ENCODE results near the gene KCNJ10.
"Not testable (repeated sequence)": the region's sequence is repeated elsewhere in the genome, so short reads cannot be mapped to it uniquely, and the experiment has no call there.

The KCNJ10 gene

DNA sequence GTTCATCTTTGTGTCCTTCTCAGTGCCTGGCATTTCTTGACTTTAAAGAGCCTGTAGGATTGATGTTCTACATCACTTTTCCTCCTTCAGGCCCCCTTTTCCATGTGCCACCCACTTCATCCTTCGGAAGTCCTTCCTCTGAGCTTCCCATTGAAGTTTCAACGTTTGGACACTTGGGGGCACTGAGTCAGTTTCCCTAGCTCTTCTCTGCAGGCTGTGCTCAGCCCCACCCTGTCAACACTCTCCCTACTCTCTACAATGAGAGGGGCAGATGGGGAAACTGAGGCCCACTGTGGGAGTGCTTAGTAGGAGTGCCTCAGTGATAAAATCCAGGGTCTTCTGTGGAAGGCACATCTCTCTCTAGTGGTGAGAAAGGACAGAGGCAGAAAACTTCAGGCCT, 11.9 kb downstream of the KCNJ10 start:
- DNase-seq, result no peak

DNA sequence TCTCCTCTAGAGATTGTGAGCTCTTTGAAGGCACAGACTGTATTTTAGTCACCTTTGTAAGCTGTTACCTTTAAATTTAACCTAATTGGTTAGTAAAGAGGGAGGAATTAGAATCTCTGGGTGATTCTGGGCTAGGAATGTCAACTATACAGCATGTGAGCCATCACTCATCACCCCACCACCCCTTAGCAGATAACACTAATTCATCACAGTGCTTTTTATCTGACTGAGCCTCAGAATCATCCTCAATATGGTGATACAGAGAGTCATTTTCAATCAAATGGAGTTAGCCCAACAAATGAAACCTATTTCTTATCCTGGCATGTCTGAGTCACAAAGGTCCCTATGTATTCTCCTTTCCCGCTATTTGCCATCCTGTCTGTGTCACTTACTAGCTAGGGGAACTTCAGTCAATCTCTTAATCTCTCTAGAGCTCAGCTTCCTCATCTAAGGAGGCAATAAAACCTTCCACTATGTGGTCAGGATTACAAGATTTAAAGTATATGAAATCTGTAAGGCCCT, 13.3 kb downstream of the KCNJ10 start:
- no peak for DNase-seq

GRCh38 chr1:160053548-160054365, 16.2 kb downstream of the KCNJ10 start:
- DNase-seq, result no peak

DNA sequence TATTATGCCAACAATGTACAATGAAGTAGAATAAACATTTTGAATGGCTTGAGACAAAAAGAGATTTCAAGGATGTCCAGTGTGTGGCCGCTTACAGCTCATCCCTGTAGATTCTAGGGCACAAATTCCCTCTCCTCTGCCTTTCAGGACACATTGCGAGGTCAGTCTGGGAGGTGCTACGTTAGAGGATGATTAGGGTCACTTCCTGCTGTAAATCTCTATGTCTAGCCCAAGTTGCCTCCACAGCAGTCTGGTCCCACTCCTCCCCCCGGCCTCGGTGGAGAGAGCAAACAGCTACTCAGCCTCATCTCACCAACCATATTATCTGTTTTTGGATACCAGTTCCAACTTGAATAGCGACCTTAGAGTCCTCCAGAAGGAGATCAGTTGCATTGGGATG, 17.0 kb downstream of the KCNJ10 start:
- no peak for DNase-seq

DNA sequence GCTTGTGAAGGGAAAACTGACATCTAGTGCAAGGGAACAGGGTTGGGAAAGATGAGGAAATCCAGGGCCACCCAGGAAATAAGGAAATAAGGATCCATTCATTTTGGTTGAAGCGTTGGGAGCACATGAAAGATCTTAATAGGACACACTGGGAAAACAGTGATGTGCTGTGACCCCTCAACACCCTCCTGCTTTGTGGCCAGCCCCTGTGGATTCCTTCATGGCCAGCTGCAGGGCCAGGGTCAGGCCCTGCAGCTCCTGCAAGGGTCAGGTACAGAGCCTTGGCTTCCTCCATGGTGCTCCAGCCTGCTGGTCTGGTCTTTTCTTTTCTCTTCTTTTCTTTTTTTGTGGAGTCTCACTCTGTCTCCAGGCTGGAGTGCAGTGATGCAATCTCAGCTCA, 19.3 kb downstream of the KCNJ10 start:
- no peak for DNase-seq

DNA sequence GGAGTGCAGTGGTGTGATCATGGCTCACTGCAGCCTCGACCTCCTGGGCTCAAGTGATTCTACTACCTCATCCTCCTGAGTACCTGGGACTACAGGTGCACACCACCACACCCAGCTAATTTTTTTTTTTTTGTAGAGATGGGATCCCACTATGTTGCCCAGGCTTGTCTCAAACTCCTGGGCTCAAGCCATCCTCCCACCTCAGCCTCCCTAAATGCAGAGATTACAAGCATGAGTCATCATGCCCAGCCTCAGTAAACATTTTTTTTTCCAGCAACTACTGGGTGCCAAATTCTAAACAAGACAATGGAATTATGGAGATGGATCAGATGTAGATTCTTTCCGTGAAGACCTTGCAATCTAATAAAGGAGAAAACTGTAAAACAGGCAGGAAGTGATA, 19.8 kb downstream of the KCNJ10 start:
- DNase-seq, result not testable (repeated sequence)

DNA sequence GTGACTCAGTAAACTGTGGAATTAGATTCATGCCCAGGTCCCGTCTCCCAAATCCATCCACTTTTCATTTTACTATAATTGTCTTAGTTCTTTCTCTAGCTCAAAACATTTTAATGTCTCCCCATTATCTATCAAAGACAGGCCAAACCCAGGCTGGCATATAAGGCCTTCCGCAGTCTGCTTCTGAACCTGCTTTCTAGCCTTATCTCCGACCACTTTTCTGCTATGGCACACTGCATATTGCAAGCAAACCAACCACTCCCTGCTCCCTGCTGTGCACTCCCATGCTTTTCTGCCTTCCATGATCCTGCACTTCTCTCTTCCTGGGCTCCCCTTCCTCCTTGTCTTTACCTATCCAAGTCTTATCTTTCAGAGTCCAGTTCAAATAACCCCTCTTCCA, 20.9 kb downstream of the KCNJ10 start:
- DNase-seq, result no peak

DNA sequence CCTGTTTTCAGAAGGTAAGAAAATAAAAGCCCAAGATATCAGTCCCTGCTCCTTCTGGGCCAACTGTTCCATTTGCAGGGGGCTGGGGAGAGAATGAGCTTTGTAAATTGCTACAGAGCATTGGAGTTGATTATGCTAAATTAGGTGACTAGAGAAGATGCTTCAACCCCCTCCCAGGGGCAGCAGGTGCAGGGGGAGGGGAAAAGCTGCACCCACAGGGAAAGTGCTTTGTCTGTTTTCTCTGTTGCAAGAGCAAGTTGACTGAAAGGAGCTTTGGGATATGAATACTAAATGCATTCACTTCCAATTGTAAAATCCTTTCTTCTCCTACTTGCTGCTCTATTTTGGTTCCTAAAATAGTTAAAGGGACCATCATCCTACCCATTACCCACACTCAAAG, 21.6 kb downstream of the KCNJ10 start:
- no peak for DNase-seq

DNA sequence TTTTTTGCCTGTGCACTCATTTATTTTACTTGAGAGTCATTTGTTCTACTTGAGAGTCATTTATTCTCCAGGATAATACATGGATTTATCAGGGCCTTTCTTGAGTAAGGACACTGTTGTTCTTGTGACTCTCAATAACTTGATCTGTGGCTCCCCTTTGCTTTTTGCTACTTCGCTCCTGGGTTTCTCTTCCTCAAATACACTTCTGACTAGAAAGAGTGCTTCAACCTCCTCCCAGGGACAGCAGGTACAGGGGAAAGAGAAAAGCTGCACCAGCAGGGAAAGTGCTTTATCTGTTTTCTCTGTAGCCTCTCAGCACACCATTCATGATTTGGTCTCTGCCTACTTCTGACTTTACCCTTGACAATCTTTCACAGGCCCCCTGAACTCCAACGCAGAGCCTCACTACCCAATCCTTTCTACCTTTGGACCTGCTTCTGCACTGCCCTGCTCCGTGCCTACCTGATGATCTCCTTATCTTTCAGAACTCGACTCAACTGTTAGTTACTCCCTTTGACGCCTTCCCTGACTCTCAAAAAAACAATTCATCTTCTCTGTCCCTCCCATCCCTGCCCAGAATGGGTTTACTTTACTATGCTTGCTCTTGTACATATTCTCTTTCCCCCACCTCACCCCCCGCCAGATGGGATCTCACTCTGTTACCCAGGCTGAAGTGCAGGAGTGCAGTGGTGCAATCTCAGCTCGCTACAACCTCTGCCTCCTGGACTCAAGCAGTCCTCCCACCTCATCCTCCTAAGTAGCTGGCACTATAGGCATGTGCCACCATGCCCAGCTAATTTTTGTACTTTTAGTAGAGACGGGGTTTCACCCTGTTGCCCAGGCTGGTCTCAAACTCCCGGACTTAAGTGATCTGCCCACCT, 22.6 kb downstream of the KCNJ10 start:
- no peak for DNase-seq

DNA sequence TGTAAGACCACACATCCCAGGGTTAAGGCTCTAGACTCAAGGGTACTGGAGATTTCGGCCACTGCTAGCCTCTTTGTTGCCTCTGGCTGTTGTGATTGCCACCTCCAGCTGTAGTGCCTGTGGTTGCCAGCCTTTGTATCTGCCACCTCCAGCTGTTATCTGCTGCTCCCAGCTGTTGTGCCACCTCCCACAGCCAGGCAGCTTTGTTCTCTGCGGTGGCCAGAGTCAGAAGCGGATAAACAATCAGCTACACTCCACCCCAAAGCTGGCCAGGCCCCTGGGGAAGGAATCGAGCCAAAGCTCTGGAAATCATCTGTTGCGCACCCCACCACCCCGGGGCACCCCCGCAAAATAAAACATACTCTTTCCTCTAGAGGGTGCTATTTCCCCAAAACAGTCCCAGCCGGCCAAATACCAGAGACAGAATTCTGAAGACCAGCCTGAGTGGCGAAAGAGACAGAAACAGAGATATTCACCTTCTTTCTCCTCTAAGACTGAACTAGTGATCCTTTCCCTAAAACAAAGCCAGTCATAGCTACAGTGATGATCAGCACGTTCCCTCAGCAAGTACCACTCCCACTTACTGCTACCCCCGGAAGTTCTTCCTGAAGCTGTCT, 23.4 kb downstream of the KCNJ10 start:
- peak; percentile 59 to 65 for DNase-seq

- no peak for DNase-seq
Measured at GRCh38 chr1:160045653-160046052, 24.3 kb downstream of the KCNJ10 start.

GRCh38 chr1:160043543-160043942, 26.4 kb downstream of the KCNJ10 start:
- no peak for DNase-seq

GRCh38 chr1:160040476-160040875, 29.5 kb downstream of the KCNJ10 start:
- no peak for DNase-seq

DNA sequence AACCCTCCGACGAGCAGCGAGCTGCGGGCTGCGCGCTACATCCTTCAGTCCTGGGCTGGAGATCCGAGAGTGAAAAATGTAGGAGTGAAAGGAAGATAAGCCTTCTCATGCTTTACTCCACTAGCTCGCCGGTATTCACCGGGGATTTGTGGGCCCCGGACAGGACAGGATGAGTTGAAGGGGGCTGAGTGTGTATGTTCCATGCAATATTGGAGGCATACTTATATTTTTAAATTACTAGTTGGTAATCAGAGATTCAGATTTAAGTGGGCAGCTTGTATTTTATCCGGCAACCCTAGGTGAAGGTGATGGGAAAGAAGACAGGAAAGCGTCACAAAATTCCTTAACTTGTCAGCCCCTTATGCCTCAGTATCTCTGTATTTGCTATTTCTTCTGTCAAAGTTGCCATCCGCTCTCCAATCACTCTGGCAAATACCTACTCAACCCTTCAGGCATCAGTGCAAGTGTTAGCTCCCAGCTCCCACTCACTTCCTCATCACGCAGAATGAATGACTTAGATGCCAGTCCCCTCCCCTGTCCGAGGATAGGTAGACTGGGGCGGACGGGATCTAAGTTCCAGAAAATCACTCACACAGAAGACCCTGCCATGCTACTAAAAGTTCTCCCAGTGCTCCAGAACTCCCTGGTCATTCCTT, 37.7 kb downstream of the KCNJ10 start:
- no peak for DNase-seq

GRCh38 chr1:160031365-160032164, 38.4 kb downstream of the KCNJ10 start, which contains the start of gene PIGM:
PIGM (minus strand) TSS chr1:160031990; CDS start chr1:160031739, 251 bp downstream.
- peak; percentile 90 to 91 for DNase-seq

DNA sequence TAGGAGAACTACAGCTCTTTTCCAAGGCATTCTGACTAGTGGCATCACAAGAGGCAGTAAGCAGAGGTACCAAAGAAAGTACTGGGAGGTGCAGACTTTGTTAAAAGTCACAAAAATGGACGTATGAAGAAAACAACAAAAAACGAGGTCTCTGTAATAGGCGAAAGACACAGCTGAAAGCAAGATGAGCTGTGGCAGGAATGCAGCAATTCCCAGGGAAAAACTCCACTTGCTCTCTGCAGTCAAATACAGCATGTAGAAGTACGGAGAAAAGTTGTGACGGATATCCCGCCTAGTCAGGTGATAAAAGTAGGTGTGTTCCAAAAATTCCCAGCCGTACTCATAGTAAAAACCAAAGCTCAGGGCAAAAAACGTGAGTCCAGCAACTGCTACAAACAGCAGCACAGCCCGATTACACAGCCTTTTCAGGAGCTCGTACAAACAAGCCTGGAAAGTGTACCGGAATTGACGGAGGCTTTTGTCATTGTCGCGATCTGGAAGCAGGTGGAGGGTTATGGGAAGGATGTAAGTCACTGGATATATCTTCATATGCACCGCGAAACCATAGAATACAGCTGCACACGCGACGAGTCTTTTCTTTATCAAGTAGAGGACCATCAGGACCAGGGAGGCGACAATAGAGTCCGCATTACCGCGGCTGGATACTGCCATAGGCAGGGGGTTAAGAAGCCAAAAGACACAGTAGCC, 39.1 kb downstream of the KCNJ10 start:
- peak in 1 of 2 donors; percentile 4 for DNase-seq

DNA sequence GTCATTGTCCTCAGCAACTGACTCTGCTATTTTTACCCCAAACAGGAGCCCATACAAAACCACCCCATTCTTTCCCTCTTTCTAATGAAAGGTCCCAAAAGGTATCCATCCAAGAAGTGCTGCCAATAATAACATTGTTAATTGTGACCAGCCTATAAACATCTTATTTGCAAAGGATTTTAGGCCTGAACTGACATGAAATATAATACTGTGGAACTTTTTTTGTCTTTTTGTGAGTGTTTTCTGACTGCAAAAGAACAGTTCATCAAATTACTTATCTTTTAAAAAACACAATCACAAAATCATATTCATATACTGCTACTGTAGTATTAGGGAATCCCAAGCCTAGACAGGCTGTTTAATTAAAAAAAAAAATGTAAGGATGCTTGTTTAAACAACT, 41.5 kb downstream of the KCNJ10 start:
- no peak for DNase-seq

- no peak for DNase-seq
Measured at GRCh38 chr1:160025314-160025713, 44.6 kb downstream of the KCNJ10 start.

- DNase-seq, result no peak
Measured at GRCh38 chr1:160024195-160024905, 45.6 kb downstream of the KCNJ10 start.

Data from inflammatory macrophage (primary cell).